Peyer's patch (tissue), 4 donors: ENCODE results near the gene CCDC188. TPM values are rescaled to one million over a fixed set of nuclear protein-coding genes. Genes with fewer than 3 reads are reported as not detected.

Source experiments
- DNase-seq, 3 donors: peaks; one replicate each; pipeline ENCODE4 v3.0.0-alpha.2; 2017 to 2019
- H3K27ac ChIP-seq, 4 donors: fragments of 200-600 bp; sonication (generic); one replicate each; pipeline ENCODE4 v1.5.1; 2016 to 2019
- H3K27me3 ChIP-seq, 2 donors: fragments of 200-600 bp; sonication (generic); one replicate each; pipeline ENCODE4 v1.5.1; 2019
- H3K36me3 ChIP-seq, 3 donors: fragments of 200-600 bp; sonication (generic); one replicate each; pipeline ENCODE4 v1.5.1; 2016 to 2019
- H3K4me1 ChIP-seq, 4 donors: fragments of 200-600 bp; sonication (generic); one replicate each; pipeline ENCODE4 v1.5.1; 2016 to 2019
- H3K4me3 ChIP-seq, 4 donors: fragments of 200-600 bp; sonication (generic); 1 replicate in 3 of 4; 2 replicates in 1 of 4; pipeline ENCODE4 v1.5.1; 2016 to 2019; ENCODE audit warnings: mild to moderate bottlenecking in 1 of 4
- H3K9me3 ChIP-seq, 4 donors: fragments of 200-600 bp; sonication (generic); one replicate each; pipeline ENCODE4 v1.5.1; 2016 to 2019; ENCODE audit warnings: mild to moderate bottlenecking in 1 of 4
- POLR2A ChIP-seq, 2 donors: fragments of 450-650 bp; IDR thresholded peaks; one replicate each; pipeline ENCODE4 v1.5.1; 2017; ENCODE audit warnings: antibody characterized with exemption in 2 of 2, mild to moderate bottlenecking in 2 of 2, moderate library complexity in 2 of 2
- total RNA-seq, 4 donors: library from RNA; depleted of rRNA; stranded (reverse); fragments of >200 nt; gene quantifications; one replicate each; pipeline ENCODE4 v1.1.0, GENCODE V29; 2016
- TF ChIP-seq, protein P1 (sequence below), 6 experiments: fragments of 450-650 bp in 4 of 6; fragments of 200-600 bp in 2 of 6; sonication (generic) in 1 of 6; IDR thresholded peaks; one replicate each; pipeline ENCODE4 v1.5.1; 2017 to 2019; ENCODE audit warnings: antibody characterized with exemption in 6 of 6, mild to moderate bottlenecking in 3 of 6, moderate library complexity in 1 of 6

Gene CCDC188
- total RNA-seq, 4 donors from 2014 or later = 6.6 TPM; not detected in 3

DNA sequence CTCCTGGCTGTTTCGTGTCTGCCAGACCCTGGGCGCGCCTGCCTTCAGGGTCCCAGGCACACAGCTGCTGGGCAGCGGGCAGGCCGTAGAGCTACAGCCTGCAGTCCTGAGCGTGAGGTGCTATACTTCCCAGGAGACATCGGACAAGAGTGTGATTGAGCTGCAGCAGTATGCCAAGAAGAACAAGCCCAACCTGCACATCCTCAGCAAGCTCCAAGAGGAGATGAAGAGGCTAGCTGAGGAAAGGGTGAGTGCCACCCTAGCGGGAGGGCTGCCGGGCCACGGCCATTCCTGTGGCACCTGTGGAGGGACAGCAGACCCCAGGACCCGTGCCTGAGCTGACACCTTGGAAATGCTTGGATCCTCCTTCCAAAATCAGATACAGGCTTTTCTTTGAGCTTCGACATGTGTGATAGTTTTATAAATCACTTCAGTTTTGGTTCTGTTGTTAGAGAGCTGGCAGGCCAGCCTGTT is 42.1 kb downstream of the CCDC188 start:
- TF ChIP-seq POLR2A (IDR thresholded peaks at IDR 0.05) = no peak
- TF ChIP-seq, protein P1, sequence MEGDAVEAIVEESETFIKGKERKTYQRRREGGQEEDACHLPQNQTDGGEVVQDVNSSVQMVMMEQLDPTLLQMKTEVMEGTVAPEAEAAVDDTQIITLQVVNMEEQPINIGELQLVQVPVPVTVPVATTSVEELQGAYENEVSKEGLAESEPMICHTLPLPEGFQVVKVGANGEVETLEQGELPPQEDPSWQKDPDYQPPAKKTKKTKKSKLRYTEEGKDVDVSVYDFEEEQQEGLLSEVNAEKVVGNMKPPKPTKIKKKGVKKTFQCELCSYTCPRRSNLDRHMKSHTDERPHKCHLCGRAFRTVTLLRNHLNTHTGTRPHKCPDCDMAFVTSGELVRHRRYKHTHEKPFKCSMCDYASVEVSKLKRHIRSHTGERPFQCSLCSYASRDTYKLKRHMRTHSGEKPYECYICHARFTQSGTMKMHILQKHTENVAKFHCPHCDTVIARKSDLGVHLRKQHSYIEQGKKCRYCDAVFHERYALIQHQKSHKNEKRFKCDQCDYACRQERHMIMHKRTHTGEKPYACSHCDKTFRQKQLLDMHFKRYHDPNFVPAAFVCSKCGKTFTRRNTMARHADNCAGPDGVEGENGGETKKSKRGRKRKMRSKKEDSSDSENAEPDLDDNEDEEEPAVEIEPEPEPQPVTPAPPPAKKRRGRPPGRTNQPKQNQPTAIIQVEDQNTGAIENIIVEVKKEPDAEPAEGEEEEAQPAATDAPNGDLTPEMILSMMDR (IDR thresholded peaks at IDR 0.05) = no peak
- H3K4me3 ChIP-seq = no peak overlapping the region
- no peaks in the 10 kb centered on the region for H3K27me3 ChIP-seq
- H3K9me3 ChIP-seq = no peaks in the 10 kb centered on the region
- H3K36me3 ChIP-seq = peaks cover 0 to 96% (median 0%) of the 10 kb centered on the region in 3 donors
- DNase-seq = no peak
- no peak overlapping the region for H3K27ac ChIP-seq
- H3K4me1 ChIP-seq = peaks cover 0 to 6% (median 2%) of the 10 kb centered on the region in 4 donors

DNA sequence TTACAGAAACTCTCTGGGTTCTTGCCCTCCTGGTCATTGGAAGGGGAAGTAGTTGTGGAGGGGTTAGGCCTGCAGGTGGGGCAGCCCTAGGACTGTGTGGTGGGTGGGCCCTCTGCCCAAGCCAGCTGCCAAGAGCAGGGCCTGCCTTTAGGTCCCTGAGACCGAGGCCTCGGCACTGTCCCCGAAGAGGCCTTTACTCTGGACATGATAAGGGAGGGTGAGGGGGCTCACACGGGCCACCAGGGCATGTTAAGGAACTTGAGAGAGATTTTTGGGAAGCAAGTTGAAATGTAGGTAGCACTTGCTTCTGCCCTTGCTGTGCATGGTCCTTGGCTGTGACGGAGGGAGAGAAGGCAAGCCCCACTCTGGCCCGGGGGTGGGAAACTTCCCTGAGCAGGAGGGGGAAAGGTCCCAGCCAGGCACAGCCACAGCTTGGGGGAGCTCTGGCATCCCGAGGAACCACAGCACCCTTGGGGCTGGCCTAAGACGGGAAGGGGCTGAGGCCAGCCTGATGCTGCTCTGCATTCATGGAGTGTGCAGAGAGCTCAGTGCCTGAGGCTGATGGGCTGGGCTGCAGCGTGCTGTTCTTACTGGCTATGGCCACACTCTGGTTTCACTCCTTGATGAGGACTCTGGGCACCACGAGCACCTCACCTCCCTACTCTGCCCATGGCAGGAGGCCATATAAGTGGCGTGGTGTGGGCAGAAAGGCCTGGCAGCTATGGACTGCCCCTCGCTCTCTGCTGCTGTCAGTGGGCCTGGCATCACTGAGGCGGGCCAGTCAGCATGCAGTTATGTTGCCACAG is 42.7 kb downstream of the CCDC188 start:
- H3K36me3 ChIP-seq = peaks cover 0 to 91% (median 0%) of the 10 kb centered on the region in 3 donors

DNA sequence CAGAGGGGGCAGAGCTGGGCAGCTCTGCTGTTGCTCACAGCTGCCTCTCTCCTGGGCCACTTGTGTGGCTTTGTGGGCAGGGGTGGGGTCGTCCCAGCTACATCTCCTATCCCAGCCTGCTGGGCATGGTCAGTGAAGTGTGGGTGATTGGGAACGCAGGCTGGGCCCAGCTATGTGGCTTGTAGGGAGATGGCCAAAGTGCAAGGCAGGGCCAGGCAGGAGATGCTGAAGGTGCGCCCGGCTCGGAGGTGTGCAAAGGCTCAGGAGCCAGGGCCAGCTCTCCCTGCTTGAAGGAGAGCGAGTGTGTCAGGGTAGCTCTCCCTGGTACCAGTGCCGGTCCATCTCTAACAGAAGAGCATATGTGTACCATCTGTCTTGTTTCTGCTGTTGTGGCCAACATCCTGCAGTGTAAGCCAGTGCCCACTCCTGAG is 43.4 kb downstream of the CCDC188 start:
- H3K4me3 ChIP-seq = no peak overlapping the region
- H3K27ac ChIP-seq = no peak overlapping the region
- peak in 1 of 3 donors; percentile 34 for DNase-seq
- peaks cover 0 to 85% (median 0%) of the 10 kb centered on the region in 3 donors for H3K36me3 ChIP-seq
- peaks cover 0 to 6% (median 2%) of the 10 kb centered on the region in 4 donors for H3K4me1 ChIP-seq
- no peaks in the 10 kb centered on the region for H3K9me3 ChIP-seq
- no peak for TF ChIP-seq POLR2A (IDR thresholded peaks at IDR 0.05)
- TF ChIP-seq, protein P1 (IDR thresholded peaks at IDR 0.05) = no peak
- H3K27me3 ChIP-seq = no peaks in the 10 kb centered on the region

More for the DNA sequence above, 42.7 kb downstream of the CCDC188 start:
- H3K27me3 ChIP-seq = no peaks in the 10 kb centered on the region
- TF ChIP-seq, protein P1 (IDR thresholded peaks at IDR 0.05) = no peak
- TF ChIP-seq POLR2A (IDR thresholded peaks at IDR 0.05) = no peak
- no peak overlapping the region for H3K4me3 ChIP-seq
- DNase-seq = peak in 1 of 3 donors; percentile 45
- H3K27ac ChIP-seq = no peak overlapping the region
- peaks cover 0 to 6% (median 2%) of the 10 kb centered on the region in 4 donors for H3K4me1 ChIP-seq
- H3K9me3 ChIP-seq = no peaks in the 10 kb centered on the region

DNA sequence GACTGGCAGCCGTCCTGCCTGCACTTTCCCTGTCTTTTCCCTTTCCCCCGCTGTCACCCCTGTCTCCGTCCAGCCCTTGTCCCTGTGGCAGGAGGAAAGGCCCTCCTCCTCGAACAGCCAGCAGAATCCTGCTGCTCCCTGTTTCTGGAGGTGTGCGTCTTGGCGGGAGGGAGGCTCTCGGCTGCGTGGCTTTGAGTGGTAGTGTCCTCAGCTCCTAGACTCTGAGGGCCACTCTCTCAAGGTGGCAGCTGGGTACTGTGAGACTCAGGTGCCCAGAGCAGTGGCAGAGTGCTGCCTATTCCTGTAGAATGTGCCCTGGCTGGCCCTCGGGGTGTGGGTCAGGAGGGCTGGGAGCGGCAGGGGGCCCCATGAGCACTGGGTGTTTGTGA is 44.0 kb downstream of the CCDC188 start:
- no peaks in the 10 kb centered on the region for H3K27me3 ChIP-seq
- no peak overlapping the region for H3K4me3 ChIP-seq
- peaks cover 0 to 3% (median 0%) of the 10 kb centered on the region in 4 donors for H3K4me1 ChIP-seq
- H3K9me3 ChIP-seq = no peaks in the 10 kb centered on the region
- H3K36me3 ChIP-seq = peaks cover 0 to 86% (median 0%) of the 10 kb centered on the region in 3 donors
- TF ChIP-seq POLR2A (IDR thresholded peaks at IDR 0.05) = no peak
- TF ChIP-seq, protein P1 (IDR thresholded peaks at IDR 0.05) = no peak
- no peak overlapping the region for H3K27ac ChIP-seq
- peak in 1 of 3 donors; percentile 27 for DNase-seq

DNA sequence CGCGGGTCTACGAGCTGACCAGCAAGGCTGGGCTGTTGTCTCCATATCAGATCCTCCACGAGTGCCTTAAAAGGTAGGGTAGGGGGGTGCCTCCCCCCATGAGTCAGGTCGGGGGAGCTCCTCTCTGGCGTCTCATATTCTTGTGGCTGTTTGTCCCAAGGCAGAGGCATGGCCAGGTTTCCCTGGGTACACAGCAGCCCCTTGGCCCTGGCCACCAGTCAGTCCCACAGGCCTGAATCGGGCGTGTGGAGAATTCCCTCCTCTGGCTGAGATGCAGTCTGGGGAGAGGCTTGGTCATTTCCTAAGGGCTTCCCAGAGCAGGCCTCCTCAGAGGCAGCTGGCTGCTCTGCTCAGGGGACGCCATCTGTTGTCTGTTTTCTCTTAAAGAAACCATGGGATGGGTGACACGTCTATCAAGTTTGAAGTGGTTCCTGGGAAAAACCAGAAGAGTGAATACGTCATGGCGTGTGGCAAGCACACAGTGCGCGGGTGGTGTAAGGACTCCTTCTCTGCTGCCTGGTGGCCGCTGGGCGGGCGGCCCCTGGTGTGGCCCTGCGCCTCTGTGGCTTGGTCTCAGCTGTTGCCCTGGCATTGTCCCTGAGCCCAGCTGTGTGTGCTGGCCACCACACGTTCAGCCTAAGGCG is 44.5 kb downstream of the CCDC188 start:
- no peaks in the 10 kb centered on the region for H3K27me3 ChIP-seq
- TF ChIP-seq, protein P1 (IDR thresholded peaks at IDR 0.05) = no peak
- no peak for TF ChIP-seq POLR2A (IDR thresholded peaks at IDR 0.05)
- no peak overlapping the region for H3K4me3 ChIP-seq
- peaks cover 0 to 86% (median 0%) of the 10 kb centered on the region in 3 donors for H3K36me3 ChIP-seq
- DNase-seq = peak in 1 of 3 donors; percentile 23
- no peaks in the 10 kb centered on the region for H3K9me3 ChIP-seq
- H3K27ac ChIP-seq = no peak overlapping the region
- peaks cover 0 to 3% (median 0%) of the 10 kb centered on the region in 4 donors for H3K4me1 ChIP-seq
